Measurements from ENCODE around the gene RIPK3. TPM values are rescaled to one million over a fixed set of nuclear protein-coding genes. Genes with fewer than 3 reads are reported as not detected.

RIPK3 gene
- total and polyA plus RNA-seq, 2 experiments from 2014 or later: 0.32 to 1.5 TPM

Small RNA genes lying within 50 kb of the gene (small RNA-seq; reads per million reads assigned to genes)
- not detected for gene RF00026 (ENCODE audit: low replicate concordance)

Other genes starting within 250 kb of the RIPK3 start
Only the 30 nearest of the 33 such genes appear.
- gene NRL, start 225.0 kb downstream of the RIPK3 start, total RNA-seq (2014; rRNA removed; shearing (Covaris generic)): 2.2 and 5.2 TPM in 2 replicates
- gene NRL, start 225.0 kb downstream of the RIPK3 start, polyA plus RNA-seq (2016; fragmentation: Nextera tagmentation; extraction: Ambion mirVana): 1.4 and 1.8 TPM in 2 replicates
- gene FITM1, start 209.3 kb downstream of the RIPK3 start, total RNA-seq (2014; rRNA removed; shearing (Covaris generic)): not detected in 2 replicates
- gene FITM1, start 209.3 kb downstream of the RIPK3 start, polyA plus RNA-seq (2016; fragmentation: Nextera tagmentation; extraction: Ambion mirVana): 0.53 and 0.57 TPM in 2 replicates
- gene PSME1, start 203.8 kb downstream of the RIPK3 start, total RNA-seq (2014; rRNA removed; shearing (Covaris generic)): 53.9 and 61.1 TPM in 2 replicates
- 215 and 220 TPM in 2 replicates for gene PSME1, start 203.8 kb downstream of the RIPK3 start, polyA plus RNA-seq (2016; fragmentation: Nextera tagmentation; extraction: Ambion mirVana)
- 20.1 and 30.0 TPM in 2 replicates for gene EMC9, start 198.4 kb downstream of the RIPK3 start, total RNA-seq (2014; rRNA removed; shearing (Covaris generic))
- 64.2 and 64.9 TPM in 2 replicates for gene EMC9, start 198.4 kb downstream of the RIPK3 start, polyA plus RNA-seq (2016; fragmentation: Nextera tagmentation; extraction: Ambion mirVana)
- 54.0 and 59.9 TPM in 2 replicates for gene PSME2, start 193.4 kb downstream of the RIPK3 start, total RNA-seq (2014; rRNA removed; shearing (Covaris generic))
- 246 and 259 TPM in 2 replicates for gene PSME2, start 193.4 kb downstream of the RIPK3 start, polyA plus RNA-seq (2016; fragmentation: Nextera tagmentation; extraction: Ambion mirVana)
- gene RNF31, start 192.5 kb downstream of the RIPK3 start, total RNA-seq (2014; rRNA removed; shearing (Covaris generic)): 54.8 and 86.4 TPM in 2 replicates
- gene RNF31, start 192.5 kb downstream of the RIPK3 start, polyA plus RNA-seq (2016; fragmentation: Nextera tagmentation; extraction: Ambion mirVana): 84.1 and 87.4 TPM in 2 replicates
- 8.2 and 9.2 TPM in 2 replicates for gene IRF9, start 178.7 kb downstream of the RIPK3 start, total RNA-seq (2014; rRNA removed; shearing (Covaris generic))
- 8.4 and 11.1 TPM in 2 replicates for gene IRF9, start 178.7 kb downstream of the RIPK3 start, polyA plus RNA-seq (2016; fragmentation: Nextera tagmentation; extraction: Ambion mirVana)
- 23.6 and 25.7 TPM in 2 replicates for gene REC8, start 167.9 kb downstream of the RIPK3 start, total RNA-seq (2014; rRNA removed; shearing (Covaris generic))
- 36.8 and 38.8 TPM in 2 replicates for gene REC8, start 167.9 kb downstream of the RIPK3 start, polyA plus RNA-seq (2016; fragmentation: Nextera tagmentation; extraction: Ambion mirVana)
- 84.2 and 105 TPM in 2 replicates for gene IPO4, start 151.2 kb downstream of the RIPK3 start, total RNA-seq (2014; rRNA removed; shearing (Covaris generic))
- gene IPO4, start 151.2 kb downstream of the RIPK3 start, polyA plus RNA-seq (2016; fragmentation: Nextera tagmentation; extraction: Ambion mirVana): 34.2 and 34.3 TPM in 2 replicates
- gene TM9SF1, start 144.6 kb downstream of the RIPK3 start, total RNA-seq (2014; rRNA removed; shearing (Covaris generic)): 25.6 and 27.5 TPM in 2 replicates
- 10.7 and 12.6 TPM in 2 replicates for gene TM9SF1, start 144.6 kb downstream of the RIPK3 start, polyA plus RNA-seq (2016; fragmentation: Nextera tagmentation; extraction: Ambion mirVana)
- gene TSSK4, start 134.3 kb downstream of the RIPK3 start, total RNA-seq (2014; rRNA removed; shearing (Covaris generic)): 0.66 and 1.0 TPM in 2 replicates
- 0.70 and 0.84 TPM in 2 replicates for gene TSSK4, start 134.3 kb downstream of the RIPK3 start, polyA plus RNA-seq (2016; fragmentation: Nextera tagmentation; extraction: Ambion mirVana)
- gene CHMP4A, start 126.5 kb downstream of the RIPK3 start, total RNA-seq (2014; rRNA removed; shearing (Covaris generic)): 10.6 and 19.3 TPM in 2 replicates
- gene CHMP4A, start 126.5 kb downstream of the RIPK3 start, polyA plus RNA-seq (2016; fragmentation: Nextera tagmentation; extraction: Ambion mirVana): 30.1 and 36.9 TPM in 2 replicates
- 9.6 and 9.8 TPM in 2 replicates for gene MDP1, start 123.9 kb downstream of the RIPK3 start, total RNA-seq (2014; rRNA removed; shearing (Covaris generic))
- gene MDP1, start 123.9 kb downstream of the RIPK3 start, polyA plus RNA-seq (2016; fragmentation: Nextera tagmentation; extraction: Ambion mirVana): 24.7 and 31.1 TPM in 2 replicates
- gene NEDD8, start 107.6 kb downstream of the RIPK3 start, total RNA-seq (2014; rRNA removed; shearing (Covaris generic)): 130 and 172 TPM in 2 replicates
- gene NEDD8, start 107.6 kb downstream of the RIPK3 start, polyA plus RNA-seq (2016; fragmentation: Nextera tagmentation; extraction: Ambion mirVana): 401 and 418 TPM in 2 replicates
- gene GMPR2, start 107.1 kb downstream of the RIPK3 start, total RNA-seq (2014; rRNA removed; shearing (Covaris generic)): 60.6 and 67.0 TPM in 2 replicates
- 70.6 TPM in 2 replicates for gene GMPR2, start 107.1 kb downstream of the RIPK3 start, polyA plus RNA-seq (2016; fragmentation: Nextera tagmentation; extraction: Ambion mirVana)
- gene TINF2, start 97.4 kb downstream of the RIPK3 start, total RNA-seq (2014; rRNA removed; shearing (Covaris generic)): 24.6 and 36.0 TPM in 2 replicates
- 22.0 and 24.1 TPM in 2 replicates for gene TINF2, start 97.4 kb downstream of the RIPK3 start, polyA plus RNA-seq (2016; fragmentation: Nextera tagmentation; extraction: Ambion mirVana)
- 0.39 and 0.63 TPM in 2 replicates for gene TGM1, start 76.8 kb downstream of the RIPK3 start, total RNA-seq (2014; rRNA removed; shearing (Covaris generic))
- 0.31 and 0.42 TPM in 2 replicates for gene TGM1, start 76.8 kb downstream of the RIPK3 start, polyA plus RNA-seq (2016; fragmentation: Nextera tagmentation; extraction: Ambion mirVana)
- 18.8 and 20.7 TPM in 2 replicates for gene RABGGTA, start 68.4 kb downstream of the RIPK3 start, total RNA-seq (2014; rRNA removed; shearing (Covaris generic))
- 17.6 and 25.2 TPM in 2 replicates for gene RABGGTA, start 68.4 kb downstream of the RIPK3 start, polyA plus RNA-seq (2016; fragmentation: Nextera tagmentation; extraction: Ambion mirVana)
- 15.4 and 22.7 TPM in 2 replicates for gene DHRS1, start 40.2 kb downstream of the RIPK3 start, total RNA-seq (2014; rRNA removed; shearing (Covaris generic))
- gene DHRS1, start 40.2 kb downstream of the RIPK3 start, polyA plus RNA-seq (2016; fragmentation: Nextera tagmentation; extraction: Ambion mirVana): 15.0 and 15.4 TPM in 2 replicates
- 32.4 and 32.8 TPM in 2 replicates for gene NOP9, start 40.1 kb downstream of the RIPK3 start, total RNA-seq (2014; rRNA removed; shearing (Covaris generic))
- 7.9 and 8.2 TPM in 2 replicates for gene NOP9, start 40.1 kb downstream of the RIPK3 start, polyA plus RNA-seq (2016; fragmentation: Nextera tagmentation; extraction: Ambion mirVana)
- gene CIDEB, start 32.0 kb downstream of the RIPK3 start, total RNA-seq (2014; rRNA removed; shearing (Covaris generic)): 4.6 and 8.9 TPM in 2 replicates
- gene CIDEB, start 32.0 kb downstream of the RIPK3 start, polyA plus RNA-seq (2016; fragmentation: Nextera tagmentation; extraction: Ambion mirVana): 3.4 and 5.0 TPM in 2 replicates
- gene LTB4R2, start 29.9 kb downstream of the RIPK3 start, total RNA-seq (2014; rRNA removed; shearing (Covaris generic)): 6.4 and 12.6 TPM in 2 replicates
- 0.40 and 0.47 TPM in 2 replicates for gene LTB4R2, start 29.9 kb downstream of the RIPK3 start, polyA plus RNA-seq (2016; fragmentation: Nextera tagmentation; extraction: Ambion mirVana)
- gene LTB4R, start 28.5 kb downstream of the RIPK3 start, total RNA-seq (2014; rRNA removed; shearing (Covaris generic)): 4.7 and 7.9 TPM in 2 replicates
- gene LTB4R, start 28.5 kb downstream of the RIPK3 start, polyA plus RNA-seq (2016; fragmentation: Nextera tagmentation; extraction: Ambion mirVana): 2.1 TPM in 2 replicates
- gene ADCY4, start 4.9 kb downstream of the RIPK3 start, total RNA-seq (2014; rRNA removed; shearing (Covaris generic)): 0.10 and 1.5 TPM in 2 replicates
- 0.40 and 0.68 TPM in 2 replicates for gene ADCY4, start 4.9 kb downstream of the RIPK3 start, polyA plus RNA-seq (2016; fragmentation: Nextera tagmentation; extraction: Ambion mirVana)
- 20.7 and 26.6 TPM in 2 replicates for gene NFATC4, start 28.2 kb upstream of the RIPK3 start, total RNA-seq (2014; rRNA removed; shearing (Covaris generic))
- gene NFATC4, start 28.2 kb upstream of the RIPK3 start, polyA plus RNA-seq (2016; fragmentation: Nextera tagmentation; extraction: Ambion mirVana): 16.7 and 20.9 TPM in 2 replicates
- 17.5 and 20.0 TPM in 2 replicates for gene NYNRIN, start 59.0 kb upstream of the RIPK3 start, total RNA-seq (2014; rRNA removed; shearing (Covaris generic))
- 3.1 TPM in 2 replicates for gene NYNRIN, start 59.0 kb upstream of the RIPK3 start, polyA plus RNA-seq (2016; fragmentation: Nextera tagmentation; extraction: Ambion mirVana)
- gene CBLN3, start 89.7 kb upstream of the RIPK3 start, total RNA-seq (2014; rRNA removed; shearing (Covaris generic)): 0.07 TPM in 1 of 2 replicates, not detected in the other
- gene CBLN3, start 89.7 kb upstream of the RIPK3 start, polyA plus RNA-seq (2016; fragmentation: Nextera tagmentation; extraction: Ambion mirVana): 0.19 and 0.23 TPM in 2 replicates
- 21.9 and 28.1 TPM in 2 replicates for gene KHNYN, start 90.0 kb upstream of the RIPK3 start, total RNA-seq (2014; rRNA removed; shearing (Covaris generic))
- 2.1 and 2.7 TPM in 2 replicates for gene KHNYN, start 90.0 kb upstream of the RIPK3 start, polyA plus RNA-seq (2016; fragmentation: Nextera tagmentation; extraction: Ambion mirVana)
- gene SDR39U1, start 102.8 kb upstream of the RIPK3 start, total RNA-seq (2014; rRNA removed; shearing (Covaris generic)): 9.0 and 22.9 TPM in 2 replicates
- 60.6 and 66.5 TPM in 2 replicates for gene SDR39U1, start 102.8 kb upstream of the RIPK3 start, polyA plus RNA-seq (2016; fragmentation: Nextera tagmentation; extraction: Ambion mirVana)
- not detected in 2 replicates for gene CMA1, start 168.3 kb upstream of the RIPK3 start, total RNA-seq (2014; rRNA removed; shearing (Covaris generic))
- gene CMA1, start 168.3 kb upstream of the RIPK3 start, polyA plus RNA-seq (2016; fragmentation: Nextera tagmentation; extraction: Ambion mirVana): not detected in 2 replicates